ENCODE measurements around the gene ERGIC1. TPM values are rescaled to one million over a fixed set of nuclear protein-coding genes. Genes with fewer than 3 reads are reported as not detected.

ERGIC1 gene
- total and polyA plus RNA-seq, 2 experiments from 2014 or later, result 25.2 to 92.2 TPM

DNA sequence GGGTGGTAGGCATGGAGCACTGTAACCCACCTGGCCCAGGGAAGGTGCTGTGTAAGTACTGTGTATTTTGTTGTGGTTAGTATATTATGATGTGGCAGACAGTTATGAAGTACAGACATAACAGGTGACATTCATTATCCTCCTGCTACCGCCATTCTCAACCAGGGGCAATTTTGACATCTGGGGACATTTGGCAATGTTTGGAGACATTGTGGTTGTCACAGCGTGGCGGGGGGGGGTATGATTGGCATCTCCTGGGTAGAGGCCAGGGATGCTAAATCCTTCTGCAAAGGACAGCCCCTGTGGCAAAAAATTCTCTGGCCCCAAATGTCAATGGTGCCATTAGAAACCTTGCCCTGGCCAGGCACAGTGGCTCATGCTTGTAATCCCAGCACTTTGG lies 115.4 kb downstream of the ERGIC1 start (continued):
- TF ChIP-seq, protein P1, sequence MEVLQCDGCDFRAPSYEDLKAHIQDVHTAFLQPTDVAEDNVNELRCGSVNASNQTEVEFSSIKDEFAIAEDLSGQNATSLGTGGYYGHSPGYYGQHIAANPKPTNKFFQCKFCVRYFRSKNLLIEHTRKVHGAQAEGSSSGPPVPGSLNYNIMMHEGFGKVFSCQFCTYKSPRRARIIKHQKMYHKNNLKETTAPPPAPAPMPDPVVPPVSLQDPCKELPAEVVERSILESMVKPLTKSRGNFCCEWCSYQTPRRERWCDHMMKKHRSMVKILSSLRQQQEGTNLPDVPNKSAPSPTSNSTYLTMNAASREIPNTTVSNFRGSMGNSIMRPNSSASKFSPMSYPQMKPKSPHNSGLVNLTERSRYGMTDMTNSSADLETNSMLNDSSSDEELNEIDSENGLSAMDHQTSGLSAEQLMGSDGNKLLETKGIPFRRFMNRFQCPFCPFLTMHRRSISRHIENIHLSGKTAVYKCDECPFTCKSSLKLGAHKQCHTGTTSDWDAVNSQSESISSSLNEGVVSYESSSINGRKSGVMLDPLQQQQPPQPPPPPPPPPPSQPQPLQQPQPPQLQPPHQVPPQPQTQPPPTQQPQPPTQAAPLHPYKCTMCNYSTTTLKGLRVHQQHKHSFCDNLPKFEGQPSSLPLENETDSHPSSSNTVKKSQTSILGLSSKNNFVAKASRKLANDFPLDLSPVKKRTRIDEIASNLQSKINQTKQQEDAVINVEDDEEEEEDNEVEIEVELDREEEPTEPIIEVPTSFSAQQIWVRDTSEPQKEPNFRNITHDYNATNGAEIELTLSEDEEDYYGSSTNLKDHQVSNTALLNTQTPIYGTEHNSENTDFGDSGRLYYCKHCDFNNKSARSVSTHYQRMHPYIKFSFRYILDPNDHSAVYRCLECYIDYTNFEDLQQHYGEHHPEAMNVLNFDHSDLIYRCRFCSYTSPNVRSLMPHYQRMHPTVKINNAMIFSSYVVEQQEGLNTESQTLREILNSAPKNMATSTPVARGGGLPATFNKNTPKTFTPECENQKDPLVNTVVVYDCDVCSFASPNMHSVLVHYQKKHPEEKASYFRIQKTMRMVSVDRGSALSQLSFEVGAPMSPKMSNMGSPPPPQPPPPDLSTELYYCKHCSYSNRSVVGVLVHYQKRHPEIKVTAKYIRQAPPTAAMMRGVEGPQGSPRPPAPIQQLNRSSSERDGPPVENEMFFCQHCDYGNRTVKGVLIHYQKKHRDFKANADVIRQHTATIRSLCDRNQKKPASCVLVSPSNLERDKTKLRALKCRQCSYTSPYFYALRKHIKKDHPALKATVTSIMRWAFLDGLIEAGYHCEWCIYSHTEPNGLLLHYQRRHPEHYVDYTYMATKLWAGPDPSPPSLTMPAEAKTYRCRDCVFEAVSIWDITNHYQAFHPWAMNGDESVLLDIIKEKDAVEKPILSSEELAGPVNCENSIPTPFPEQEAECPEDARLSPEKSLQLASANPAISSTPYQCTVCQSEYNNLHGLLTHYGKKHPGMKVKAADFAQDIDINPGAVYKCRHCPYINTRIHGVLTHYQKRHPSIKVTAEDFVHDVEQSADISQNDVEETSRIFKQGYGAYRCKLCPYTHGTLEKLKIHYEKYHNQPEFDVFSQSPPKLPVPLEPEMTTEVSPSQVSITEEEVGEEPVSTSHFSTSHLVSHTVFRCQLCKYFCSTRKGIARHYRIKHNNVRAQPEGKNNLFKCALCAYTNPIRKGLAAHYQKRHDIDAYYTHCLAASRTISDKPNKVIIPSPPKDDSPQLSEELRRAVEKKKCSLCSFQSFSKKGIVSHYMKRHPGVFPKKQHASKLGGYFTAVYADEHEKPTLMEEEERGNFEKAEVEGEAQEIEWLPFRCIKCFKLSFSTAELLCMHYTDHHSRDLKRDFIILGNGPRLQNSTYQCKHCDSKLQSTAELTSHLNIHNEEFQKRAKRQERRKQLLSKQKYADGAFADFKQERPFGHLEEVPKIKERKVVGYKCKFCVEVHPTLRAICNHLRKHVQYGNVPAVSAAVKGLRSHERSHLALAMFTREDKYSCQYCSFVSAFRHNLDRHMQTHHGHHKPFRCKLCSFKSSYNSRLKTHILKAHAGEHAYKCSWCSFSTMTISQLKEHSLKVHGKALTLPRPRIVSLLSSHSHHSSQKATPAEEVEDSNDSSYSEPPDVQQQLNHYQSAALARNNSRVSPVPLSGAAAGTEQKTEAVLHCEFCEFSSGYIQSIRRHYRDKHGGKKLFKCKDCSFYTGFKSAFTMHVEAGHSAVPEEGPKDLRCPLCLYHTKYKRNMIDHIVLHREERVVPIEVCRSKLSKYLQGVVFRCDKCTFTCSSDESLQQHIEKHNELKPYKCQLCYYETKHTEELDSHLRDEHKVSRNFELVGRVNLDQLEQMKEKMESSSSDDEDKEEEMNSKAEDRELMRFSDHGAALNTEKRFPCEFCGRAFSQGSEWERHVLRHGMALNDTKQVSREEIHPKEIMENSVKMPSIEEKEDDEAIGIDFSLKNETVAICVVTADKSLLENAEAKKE (CRISPR knock-in tag; IDR thresholded peaks at IDR 0.05), result no peak

DNA sequence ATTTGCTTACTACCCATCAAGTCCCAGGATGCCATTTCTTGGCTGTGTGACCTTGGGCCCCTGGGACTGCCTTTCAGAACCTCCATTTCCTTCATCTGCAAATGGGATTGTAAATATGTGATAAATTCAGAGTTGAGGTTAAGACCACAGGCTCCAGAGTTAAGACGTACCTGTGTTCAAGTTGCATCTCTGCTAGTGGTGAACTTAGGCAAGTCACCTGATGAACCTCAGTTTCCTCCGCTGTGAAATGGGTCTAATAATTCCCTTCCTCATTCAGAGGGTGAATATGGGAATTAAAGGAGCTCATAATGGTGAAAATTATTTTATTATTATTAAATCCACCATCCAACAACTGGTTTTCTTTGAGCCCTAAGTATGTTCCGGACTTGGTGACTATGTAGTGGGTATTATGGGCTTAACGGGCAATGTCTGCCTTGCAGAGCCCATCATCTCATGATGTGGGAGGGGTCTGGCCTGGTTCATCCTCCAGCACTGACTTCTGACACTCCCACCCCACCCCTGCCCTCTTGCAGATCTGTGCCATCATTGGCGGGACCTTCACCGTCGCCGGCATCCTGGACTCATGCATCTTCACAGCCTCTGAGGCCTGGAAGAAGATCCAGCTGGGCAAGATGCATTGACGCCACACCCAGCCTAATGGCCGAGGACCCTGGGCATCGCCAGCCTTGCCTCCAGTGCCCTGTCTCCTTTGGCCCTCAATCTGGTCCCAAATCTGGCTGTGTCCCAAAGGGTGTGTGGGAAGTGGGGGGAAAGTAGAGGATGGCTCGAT lies 116.3 kb downstream of the ERGIC1 start:
- Histone ChIP-seq H3K4me1 (ENCODE audit: insufficient read depth) (no peaks in the 10 kb centered on the region), H3K4me2 (no peak overlapping the region), H3K4me3 (no peak overlapping the region), H3K36me3 (ENCODE audit: insufficient read depth) (no peaks in the 10 kb centered on the region), H4K20me1 (replicated peaks; ENCODE audit: insufficient read depth) (peaks cover 4% of the 10 kb centered on the region; the same call in 1 of the 2 replicates), H3K27me3 (ENCODE audit: insufficient read depth) (no peaks in the 10 kb centered on the region), H3K27ac (ENCODE audit: low read depth) (no peak overlapping the region), H3F3A (replicated peaks; ENCODE audit: low read depth) (no peaks in the 10 kb centered on the region), H2AFZ (no peak overlapping the region), H3K79me2 (replicated peaks; ENCODE audit: insufficient read depth) (no peaks in the 10 kb centered on the region), H3K9me2 (ENCODE audit: insufficient read depth) (no peaks in the 10 kb centered on the region)
- no peak for DNase-seq (ENCODE audit: low spot score)
- no peak for ATAC-seq
- H3K27me3 Mint-ChIP-seq (ENCODE audit: insufficient read depth, low read depth, poor library complexity), result peaks cover 10% of the 10 kb centered on the region
- no peaks in the 10 kb centered on the region for H3K9me3 Mint-ChIP-seq
- no peak overlapping the region for H3K27ac Mint-ChIP-seq
- H3K4me3 Mint-ChIP-seq, result no peak overlapping the region
- H3K36me3 Mint-ChIP-seq (ENCODE audit: low read depth), result peaks cover 18% of the 10 kb centered on the region
- H3K4me1 Mint-ChIP-seq, result no peaks in the 10 kb centered on the region
- no peak for TF ChIP-seq STAT1 (IDR thresholded peaks at IDR 0.05; ENCODE audit: unreplicated experiment)
- no peak for TF ChIP-seq ZNF331 (CRISPR knock-in tag; IDR thresholded peaks at IDR 0.05; ENCODE audit: low read depth)
- no peak for TF ChIP-seq ZNF114 (CRISPR knock-in tag; IDR thresholded peaks at IDR 0.05)
- TF ChIP-seq EZH2 (IDR thresholded peaks at IDR 0.05; ENCODE audit: low read depth, unreplicated experiment), result no peak
- TF ChIP-seq CREB1 (CRISPR knock-in tag; IDR thresholded peaks at IDR 0.05; ENCODE audit: low read depth), result no peak
- no peak for TF ChIP-seq POLR2AphosphoS5 (IDR thresholded peaks at IDR 0.05; ENCODE audit: low read depth)
- TF ChIP-seq, protein P2, sequence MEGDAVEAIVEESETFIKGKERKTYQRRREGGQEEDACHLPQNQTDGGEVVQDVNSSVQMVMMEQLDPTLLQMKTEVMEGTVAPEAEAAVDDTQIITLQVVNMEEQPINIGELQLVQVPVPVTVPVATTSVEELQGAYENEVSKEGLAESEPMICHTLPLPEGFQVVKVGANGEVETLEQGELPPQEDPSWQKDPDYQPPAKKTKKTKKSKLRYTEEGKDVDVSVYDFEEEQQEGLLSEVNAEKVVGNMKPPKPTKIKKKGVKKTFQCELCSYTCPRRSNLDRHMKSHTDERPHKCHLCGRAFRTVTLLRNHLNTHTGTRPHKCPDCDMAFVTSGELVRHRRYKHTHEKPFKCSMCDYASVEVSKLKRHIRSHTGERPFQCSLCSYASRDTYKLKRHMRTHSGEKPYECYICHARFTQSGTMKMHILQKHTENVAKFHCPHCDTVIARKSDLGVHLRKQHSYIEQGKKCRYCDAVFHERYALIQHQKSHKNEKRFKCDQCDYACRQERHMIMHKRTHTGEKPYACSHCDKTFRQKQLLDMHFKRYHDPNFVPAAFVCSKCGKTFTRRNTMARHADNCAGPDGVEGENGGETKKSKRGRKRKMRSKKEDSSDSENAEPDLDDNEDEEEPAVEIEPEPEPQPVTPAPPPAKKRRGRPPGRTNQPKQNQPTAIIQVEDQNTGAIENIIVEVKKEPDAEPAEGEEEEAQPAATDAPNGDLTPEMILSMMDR (conservative IDR thresholded peaks at IDR 0.05; ENCODE audit: low read depth in 2 of 2), result no peak
- TF ChIP-seq, protein P3, sequence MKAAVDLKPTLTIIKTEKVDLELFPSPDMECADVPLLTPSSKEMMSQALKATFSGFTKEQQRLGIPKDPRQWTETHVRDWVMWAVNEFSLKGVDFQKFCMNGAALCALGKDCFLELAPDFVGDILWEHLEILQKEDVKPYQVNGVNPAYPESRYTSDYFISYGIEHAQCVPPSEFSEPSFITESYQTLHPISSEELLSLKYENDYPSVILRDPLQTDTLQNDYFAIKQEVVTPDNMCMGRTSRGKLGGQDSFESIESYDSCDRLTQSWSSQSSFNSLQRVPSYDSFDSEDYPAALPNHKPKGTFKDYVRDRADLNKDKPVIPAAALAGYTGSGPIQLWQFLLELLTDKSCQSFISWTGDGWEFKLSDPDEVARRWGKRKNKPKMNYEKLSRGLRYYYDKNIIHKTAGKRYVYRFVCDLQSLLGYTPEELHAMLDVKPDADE (IDR thresholded peaks at IDR 0.05), result no peak
- no peak for TF ChIP-seq JUNB (IDR thresholded peaks at IDR 0.05; ENCODE audit: unreplicated experiment)
- TF ChIP-seq NANOG (IDR thresholded peaks at IDR 0.05; ENCODE audit: borderline replicate concordance), result no peak
